ENCODE measurements around the gene PREP.
"Not testable (repeated sequence)": the region's sequence is repeated elsewhere in the genome, so short reads cannot be mapped to it uniquely, and the experiment has no call there.

PREP gene

DNA sequence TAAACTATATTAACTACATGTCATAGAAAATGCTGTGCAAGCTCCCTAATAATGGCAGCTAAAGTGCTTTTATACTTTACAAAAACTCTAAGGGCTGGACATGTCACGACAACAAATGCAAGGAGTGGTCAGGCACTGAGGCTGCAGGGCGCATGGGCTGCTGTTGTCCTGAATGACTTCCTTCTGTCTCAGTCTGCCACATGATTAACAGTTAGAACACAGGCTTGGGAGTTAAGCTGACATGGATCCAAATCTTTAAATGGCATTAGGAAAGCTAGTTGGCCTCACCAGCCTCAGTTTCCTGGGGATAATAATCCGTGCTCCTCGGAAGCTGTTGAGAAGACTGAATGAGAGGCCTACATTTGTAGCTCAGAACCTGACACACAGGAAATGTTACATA lies 57.4 kb downstream of the PREP start (continued):
- TF ChIP-seq TCF7L2 (IDR thresholded peaks at IDR 0.05; ENCODE audit: borderline replicate concordance, low read depth, low read length): no peak
- no peak for TF ChIP-seq ZNF830 (tag by site-specific recombination; IDR thresholded peaks at IDR 0.05; ENCODE audit: low read depth)
- TF ChIP-seq ZNF561 (tag by site-specific recombination; IDR thresholded peaks at IDR 0.05; ENCODE audit: borderline replicate concordance): no peak

DNA sequence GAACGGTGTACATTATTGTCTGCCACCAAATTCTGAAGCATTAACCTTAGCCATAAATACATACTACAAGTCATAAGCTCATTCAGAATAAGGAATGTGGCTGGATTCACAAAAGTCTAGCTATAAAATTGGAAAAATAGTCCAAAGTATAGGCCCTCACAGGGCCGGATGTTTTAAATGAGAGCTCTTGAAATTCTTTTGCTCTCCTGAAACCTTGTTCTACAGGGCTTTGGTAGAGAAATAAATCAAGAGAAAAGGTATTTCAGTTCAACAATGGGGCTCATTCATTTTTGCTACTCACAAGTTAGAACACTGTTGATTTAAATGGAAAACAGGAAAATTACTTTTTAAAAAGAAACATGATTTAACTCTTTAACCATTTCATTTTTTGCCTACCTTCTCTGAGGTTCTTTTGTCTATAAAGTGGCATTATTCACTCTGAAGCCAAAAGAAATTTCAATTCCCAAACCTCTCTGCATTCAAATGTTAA lies 58.0 kb downstream of the PREP start:
- H3K4me1 ChIP-seq (ENCODE audit: control insufficient read depth, insufficient read depth, low read length): no peaks in the 10 kb centered on the region
- H3K4me3 ChIP-seq (ENCODE audit: low read depth, low read length): no peak overlapping the region
- CTCF ChIA-PET: interaction anchor here (0.8 kb wide), 1 partner anchor 17 kb away, joined by 3 read pairs; no protein-coding TSS in a partner anchor
- H3K27ac ChIP-seq (ENCODE audit: extremely low read depth, low read depth, low read length): no peak overlapping the region
- peaks cover 0 to 16% of the 10 kb centered on the region in 2 experiments for H3K36me3 ChIP-seq (ENCODE audit: control insufficient read depth in 2 of 2, insufficient read depth in 1 of 2, low read length in 2 of 2)
- no peaks in the 10 kb centered on the region for H3K9me3 ChIP-seq (ENCODE audit: control insufficient read depth, insufficient read depth, low read depth, low read length)
- TF ChIP-seq, protein P1, sequence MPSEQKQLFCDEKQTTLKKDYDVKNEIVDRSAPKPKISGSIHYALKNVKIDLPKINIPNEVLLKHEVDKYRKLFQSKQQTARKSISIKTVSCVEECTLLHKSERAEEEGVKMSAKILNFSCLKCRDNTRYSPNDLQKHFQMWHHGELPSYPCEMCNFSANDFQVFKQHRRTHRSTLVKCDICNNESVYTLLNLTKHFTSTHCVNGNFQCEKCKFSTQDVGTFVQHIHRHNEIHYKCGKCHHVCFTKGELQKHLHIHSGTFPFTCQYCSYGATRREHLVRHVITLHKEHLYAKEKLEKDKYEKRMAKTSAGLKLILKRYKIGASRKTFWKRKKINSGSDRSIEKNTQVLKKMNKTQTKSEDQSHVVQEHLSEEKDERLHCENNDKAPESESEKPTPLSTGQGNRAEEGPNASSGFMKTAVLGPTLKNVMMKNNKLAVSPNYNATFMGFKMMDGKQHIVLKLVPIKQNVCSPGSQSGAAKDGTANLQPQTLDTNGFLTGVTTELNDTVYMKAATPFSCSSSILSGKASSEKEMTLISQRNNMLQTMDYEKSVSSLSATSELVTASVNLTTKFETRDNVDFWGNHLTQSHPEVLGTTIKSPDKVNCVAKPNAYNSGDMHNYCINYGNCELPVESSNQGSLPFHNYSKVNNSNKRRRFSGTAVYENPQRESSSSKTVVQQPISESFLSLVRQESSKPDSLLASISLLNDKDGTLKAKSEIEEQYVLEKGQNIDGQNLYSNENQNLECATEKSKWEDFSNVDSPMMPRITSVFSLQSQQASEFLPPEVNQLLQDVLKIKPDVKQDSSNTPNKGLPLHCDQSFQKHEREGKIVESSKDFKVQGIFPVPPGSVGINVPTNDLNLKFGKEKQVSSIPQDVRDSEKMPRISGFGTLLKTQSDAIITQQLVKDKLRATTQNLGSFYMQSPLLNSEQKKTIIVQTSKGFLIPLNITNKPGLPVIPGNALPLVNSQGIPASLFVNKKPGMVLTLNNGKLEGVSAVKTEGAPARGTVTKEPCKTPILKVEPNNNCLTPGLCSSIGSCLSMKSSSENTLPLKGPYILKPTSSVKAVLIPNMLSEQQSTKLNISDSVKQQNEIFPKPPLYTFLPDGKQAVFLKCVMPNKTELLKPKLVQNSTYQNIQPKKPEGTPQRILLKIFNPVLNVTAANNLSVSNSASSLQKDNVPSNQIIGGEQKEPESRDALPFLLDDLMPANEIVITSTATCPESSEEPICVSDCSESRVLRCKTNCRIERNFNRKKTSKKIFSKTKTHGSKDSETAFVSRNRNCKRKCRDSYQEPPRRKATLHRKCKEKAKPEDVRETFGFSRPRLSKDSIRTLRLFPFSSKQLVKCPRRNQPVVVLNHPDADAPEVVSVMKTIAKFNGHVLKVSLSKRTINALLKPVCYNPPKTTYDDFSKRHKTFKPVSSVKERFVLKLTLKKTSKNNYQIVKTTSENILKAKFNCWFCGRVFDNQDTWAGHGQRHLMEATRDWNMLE (tag by site-specific recombination; conservative IDR thresholded peaks at IDR 0.05; ENCODE audit: low read depth): no peak
- TF ChIP-seq ZNF266 (tag by site-specific recombination; IDR thresholded peaks at IDR 0.05; ENCODE audit: low read depth) (no peak), ZNF561 (tag by site-specific recombination; IDR thresholded peaks at IDR 0.05; ENCODE audit: borderline replicate concordance) (no peak), SP2 (tag by site-specific recombination; IDR thresholded peaks at IDR 0.05) (no peak), HOXA7 (CRISPR knock-in tag; IDR thresholded peaks at IDR 0.05; ENCODE audit: borderline replicate concordance) (no peak), ZNF558 (tag by site-specific recombination; IDR thresholded peaks at IDR 0.05) (no peak), ZNF302 (tag by site-specific recombination; IDR thresholded peaks at IDR 0.05; ENCODE audit: low read depth) (no peak), MZF1 (tag by site-specific recombination; IDR thresholded peaks at IDR 0.05; ENCODE audit: borderline replicate concordance) (no peak), ZNF530 (tag by site-specific recombination; IDR thresholded peaks at IDR 0.05; ENCODE audit: low read depth) (no peak), ZNF544 (tag by site-specific recombination; IDR thresholded peaks at IDR 0.05) (no peak)
- TF ChIP-seq, protein P2, sequence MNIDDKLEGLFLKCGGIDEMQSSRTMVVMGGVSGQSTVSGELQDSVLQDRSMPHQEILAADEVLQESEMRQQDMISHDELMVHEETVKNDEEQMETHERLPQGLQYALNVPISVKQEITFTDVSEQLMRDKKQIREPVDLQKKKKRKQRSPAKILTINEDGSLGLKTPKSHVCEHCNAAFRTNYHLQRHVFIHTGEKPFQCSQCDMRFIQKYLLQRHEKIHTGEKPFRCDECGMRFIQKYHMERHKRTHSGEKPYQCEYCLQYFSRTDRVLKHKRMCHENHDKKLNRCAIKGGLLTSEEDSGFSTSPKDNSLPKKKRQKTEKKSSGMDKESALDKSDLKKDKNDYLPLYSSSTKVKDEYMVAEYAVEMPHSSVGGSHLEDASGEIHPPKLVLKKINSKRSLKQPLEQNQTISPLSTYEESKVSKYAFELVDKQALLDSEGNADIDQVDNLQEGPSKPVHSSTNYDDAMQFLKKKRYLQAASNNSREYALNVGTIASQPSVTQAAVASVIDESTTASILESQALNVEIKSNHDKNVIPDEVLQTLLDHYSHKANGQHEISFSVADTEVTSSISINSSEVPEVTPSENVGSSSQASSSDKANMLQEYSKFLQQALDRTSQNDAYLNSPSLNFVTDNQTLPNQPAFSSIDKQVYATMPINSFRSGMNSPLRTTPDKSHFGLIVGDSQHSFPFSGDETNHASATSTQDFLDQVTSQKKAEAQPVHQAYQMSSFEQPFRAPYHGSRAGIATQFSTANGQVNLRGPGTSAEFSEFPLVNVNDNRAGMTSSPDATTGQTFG (tag by site-specific recombination; IDR thresholded peaks at IDR 0.05; ENCODE audit: borderline replicate concordance): no peak
- TF ChIP-seq, protein P3, sequence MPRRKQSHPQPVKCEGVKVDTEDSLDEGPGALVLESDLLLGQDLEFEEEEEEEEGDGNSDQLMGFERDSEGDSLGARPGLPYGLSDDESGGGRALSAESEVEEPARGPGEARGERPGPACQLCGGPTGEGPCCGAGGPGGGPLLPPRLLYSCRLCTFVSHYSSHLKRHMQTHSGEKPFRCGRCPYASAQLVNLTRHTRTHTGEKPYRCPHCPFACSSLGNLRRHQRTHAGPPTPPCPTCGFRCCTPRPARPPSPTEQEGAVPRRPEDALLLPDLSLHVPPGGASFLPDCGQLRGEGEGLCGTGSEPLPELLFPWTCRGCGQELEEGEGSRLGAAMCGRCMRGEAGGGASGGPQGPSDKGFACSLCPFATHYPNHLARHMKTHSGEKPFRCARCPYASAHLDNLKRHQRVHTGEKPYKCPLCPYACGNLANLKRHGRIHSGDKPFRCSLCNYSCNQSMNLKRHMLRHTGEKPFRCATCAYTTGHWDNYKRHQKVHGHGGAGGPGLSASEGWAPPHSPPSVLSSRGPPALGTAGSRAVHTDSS (tag by site-specific recombination; IDR thresholded peaks at IDR 0.05): no peak
- TF ChIP-seq, protein P4, sequence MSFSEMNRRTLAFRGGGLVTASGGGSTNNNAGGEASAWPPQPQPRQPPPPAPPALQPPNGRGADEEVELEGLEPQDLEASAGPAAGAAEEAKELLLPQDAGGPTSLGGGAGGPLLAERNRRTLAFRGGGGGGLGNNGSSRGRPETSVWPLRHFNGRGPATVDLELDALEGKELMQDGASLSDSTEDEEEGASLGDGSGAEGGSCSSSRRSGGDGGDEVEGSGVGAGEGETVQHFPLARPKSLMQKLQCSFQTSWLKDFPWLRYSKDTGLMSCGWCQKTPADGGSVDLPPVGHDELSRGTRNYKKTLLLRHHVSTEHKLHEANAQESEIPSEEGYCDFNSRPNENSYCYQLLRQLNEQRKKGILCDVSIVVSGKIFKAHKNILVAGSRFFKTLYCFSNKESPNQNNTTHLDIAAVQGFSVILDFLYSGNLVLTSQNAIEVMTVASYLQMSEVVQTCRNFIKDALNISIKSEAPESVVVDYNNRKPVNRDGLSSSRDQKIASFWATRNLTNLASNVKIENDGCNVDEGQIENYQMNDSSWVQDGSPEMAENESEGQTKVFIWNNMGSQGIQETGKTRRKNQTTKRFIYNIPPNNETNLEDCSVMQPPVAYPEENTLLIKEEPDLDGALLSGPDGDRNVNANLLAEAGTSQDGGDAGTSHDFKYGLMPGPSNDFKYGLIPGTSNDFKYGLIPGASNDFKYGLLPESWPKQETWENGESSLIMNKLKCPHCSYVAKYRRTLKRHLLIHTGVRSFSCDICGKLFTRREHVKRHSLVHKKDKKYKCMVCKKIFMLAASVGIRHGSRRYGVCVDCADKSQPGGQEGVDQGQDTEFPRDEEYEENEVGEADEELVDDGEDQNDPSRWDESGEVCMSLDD (tag by site-specific recombination; IDR thresholded peaks at IDR 0.05): no peak
- TF ChIP-seq, protein P5, sequence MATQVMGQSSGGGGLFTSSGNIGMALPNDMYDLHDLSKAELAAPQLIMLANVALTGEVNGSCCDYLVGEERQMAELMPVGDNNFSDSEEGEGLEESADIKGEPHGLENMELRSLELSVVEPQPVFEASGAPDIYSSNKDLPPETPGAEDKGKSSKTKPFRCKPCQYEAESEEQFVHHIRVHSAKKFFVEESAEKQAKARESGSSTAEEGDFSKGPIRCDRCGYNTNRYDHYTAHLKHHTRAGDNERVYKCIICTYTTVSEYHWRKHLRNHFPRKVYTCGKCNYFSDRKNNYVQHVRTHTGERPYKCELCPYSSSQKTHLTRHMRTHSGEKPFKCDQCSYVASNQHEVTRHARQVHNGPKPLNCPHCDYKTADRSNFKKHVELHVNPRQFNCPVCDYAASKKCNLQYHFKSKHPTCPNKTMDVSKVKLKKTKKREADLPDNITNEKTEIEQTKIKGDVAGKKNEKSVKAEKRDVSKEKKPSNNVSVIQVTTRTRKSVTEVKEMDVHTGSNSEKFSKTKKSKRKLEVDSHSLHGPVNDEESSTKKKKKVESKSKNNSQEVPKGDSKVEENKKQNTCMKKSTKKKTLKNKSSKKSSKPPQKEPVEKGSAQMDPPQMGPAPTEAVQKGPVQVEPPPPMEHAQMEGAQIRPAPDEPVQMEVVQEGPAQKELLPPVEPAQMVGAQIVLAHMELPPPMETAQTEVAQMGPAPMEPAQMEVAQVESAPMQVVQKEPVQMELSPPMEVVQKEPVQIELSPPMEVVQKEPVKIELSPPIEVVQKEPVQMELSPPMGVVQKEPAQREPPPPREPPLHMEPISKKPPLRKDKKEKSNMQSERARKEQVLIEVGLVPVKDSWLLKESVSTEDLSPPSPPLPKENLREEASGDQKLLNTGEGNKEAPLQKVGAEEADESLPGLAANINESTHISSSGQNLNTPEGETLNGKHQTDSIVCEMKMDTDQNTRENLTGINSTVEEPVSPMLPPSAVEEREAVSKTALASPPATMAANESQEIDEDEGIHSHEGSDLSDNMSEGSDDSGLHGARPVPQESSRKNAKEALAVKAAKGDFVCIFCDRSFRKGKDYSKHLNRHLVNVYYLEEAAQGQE (tag by site-specific recombination; IDR thresholded peaks at IDR 0.05): no peak
- POLR2A ChIA-PET: no interaction called here

DNA sequence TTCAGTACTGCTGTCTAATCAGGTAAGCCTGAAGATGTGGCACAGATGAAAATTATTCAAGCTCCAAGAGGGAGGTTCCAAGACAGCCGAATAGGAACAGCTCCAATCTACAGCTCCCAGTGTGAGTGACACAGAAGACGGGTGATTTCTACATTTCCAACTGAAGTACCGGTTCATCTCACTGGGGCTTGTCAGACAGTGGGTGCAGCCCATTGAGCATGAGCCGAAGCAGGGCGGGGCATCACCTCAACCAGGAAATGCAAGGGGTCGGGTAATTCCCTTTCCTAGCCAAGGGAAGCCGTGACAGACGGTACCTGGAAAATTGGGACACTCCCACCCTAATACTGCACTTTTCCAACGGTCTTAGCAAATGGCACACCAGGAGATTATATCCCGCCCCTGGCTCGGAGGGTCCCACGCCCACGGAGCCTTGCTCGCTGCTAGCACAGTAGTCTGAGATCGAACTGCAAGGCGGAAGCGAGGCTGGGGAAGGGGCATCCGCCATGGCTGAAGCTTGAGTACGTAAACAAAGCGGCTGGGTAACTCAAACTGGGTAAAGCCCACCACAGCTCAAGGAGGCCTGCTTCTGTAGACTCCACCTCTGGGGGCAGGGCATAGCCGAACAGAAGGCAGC lies 64.4 kb downstream of the PREP start:
- H3K9me3 ChIP-seq (ENCODE audit: control insufficient read depth, insufficient read depth, low read depth, low read length); H3K36me3 ChIP-seq (ENCODE audit: control insufficient read depth in 2 of 2, insufficient read depth in 1 of 2, low read length in 2 of 2); H3K27ac ChIP-seq (ENCODE audit: extremely low read depth, low read depth, low read length); POLR2A ChIA-PET; H3K4me3 ChIP-seq (ENCODE audit: low read depth, low read length); H3K4me1 ChIP-seq (ENCODE audit: control insufficient read depth, insufficient read depth, low read length): not testable (repeated sequence)
- CTCF ChIA-PET: interaction anchor here (0.6 kb wide), 1 partner anchor 327 kb away, joined by 3 read pairs; no protein-coding TSS in a partner anchor
